Bronchial epithelial cell (primary cell): ENCODE measurements around the gene TOP3A. TPM values are rescaled to one million over a fixed set of nuclear protein-coding genes. Genes with fewer than 3 reads are reported as not detected.

Experiments
- DNase-seq: peaks from one replicate; pipeline ENCODE4 v3.0.0-alpha.2; 2010; ENCODE audit warnings: low read depth
- FAIRE-seq: peaks from 2 replicates; lab custom pipeline; 2011; peaks lifted over from hg19 to GRCh38; lab: Jason Lieb, UNC
- H3K27me3 ChIP-seq: 2 replicates; pipeline ENCODE4 v1.5.1; 2011; ENCODE audit warnings: low read length; ENCODE audit not compliant: control insufficient read depth, insufficient read depth
- H3K36me3 ChIP-seq: 2 replicates; pipeline ENCODE4 v1.5.1; 2011; ENCODE audit warnings: low read length; ENCODE audit not compliant: control insufficient read depth, insufficient read depth
- H3K4me3 ChIP-seq: 2 replicates; pipeline ENCODE4 v1.5.1; 2011; ENCODE audit warnings: mild to moderate bottlenecking, low read depth, low read length, control low read depth
- CTCF ChIP-seq: IDR thresholded peaks from 2 replicates; pipeline ENCODE4 v1.5.1; 2011; ENCODE audit warnings: mild to moderate bottlenecking, moderate library complexity, low read length, control low read depth, inconsistent platforms; ENCODE audit not compliant: insufficient read depth, severe bottlenecking
- total RNA-seq: library from RNA; depleted of rRNA; stranded (reverse); fragments of >200 nt; gene quantifications from 2 replicates; pipeline ENCODE4 v1.2.1, GENCODE V29; 2014

TOP3A gene
- total RNA-seq, 1 donor from 2014 or later = 22.4 TPM

DNA sequence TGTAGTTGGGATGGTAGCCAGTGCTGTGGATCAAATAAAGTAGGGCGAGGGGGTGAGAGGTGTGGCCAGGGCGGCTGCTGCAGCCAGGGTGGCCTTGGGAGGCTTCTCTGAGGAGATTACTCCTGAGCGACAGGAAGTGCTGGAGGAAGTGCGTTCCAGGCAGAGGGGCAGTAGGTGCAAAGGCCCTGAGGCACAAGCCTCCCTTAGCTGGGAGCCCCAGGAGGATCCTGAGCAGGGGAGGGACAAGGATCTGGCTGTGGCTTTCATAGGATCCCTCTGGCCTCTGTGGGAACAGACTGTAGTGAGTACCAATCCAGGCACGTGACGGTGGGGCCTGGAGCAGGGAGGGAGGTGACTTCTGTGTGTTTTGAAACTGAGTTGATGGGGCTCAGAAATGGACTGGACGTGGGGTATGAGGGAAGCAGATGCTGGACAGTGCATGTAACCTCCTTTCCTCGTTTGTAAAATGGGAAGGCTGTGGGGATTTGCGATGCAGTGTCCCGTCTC, 86.6 kb downstream of the TOP3A start:
- H3K4me3 ChIP-seq = no peak overlapping the region
- FAIRE-seq (no peak), DNase-seq (no peak)
- TF ChIP-seq CTCF = no peak
- H3K36me3 ChIP-seq = peaks cover 4% of the 10 kb centered on the region
- H3K27me3 ChIP-seq = no peaks in the 10 kb centered on the region

DNA sequence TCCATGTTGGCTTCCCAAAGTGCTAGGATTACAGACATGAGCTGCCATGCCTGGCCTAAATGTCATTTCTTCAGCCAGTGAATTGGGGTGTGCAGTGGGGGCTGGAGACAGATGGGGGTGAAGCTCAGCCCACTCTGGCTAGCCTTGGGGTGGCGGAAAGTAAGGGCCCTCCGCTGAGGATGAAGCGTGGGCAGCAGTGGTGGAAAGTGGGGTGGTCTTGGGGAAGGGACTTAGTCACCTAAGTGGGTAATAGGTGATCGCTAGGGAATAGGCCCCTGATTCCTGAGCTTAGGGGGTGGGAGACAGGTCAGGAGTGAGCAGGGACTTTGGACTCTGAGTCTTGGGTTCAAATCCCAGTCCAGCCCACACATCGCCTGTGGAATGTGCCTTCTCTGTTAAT, 87.2 kb downstream of the TOP3A start:
- no peaks in the 10 kb centered on the region for H3K27me3 ChIP-seq
- no peak for TF ChIP-seq CTCF
- FAIRE-seq (no peak), DNase-seq (no peak)
- peaks cover under 1% of the 10 kb centered on the region for H3K36me3 ChIP-seq
- no peak overlapping the region for H3K4me3 ChIP-seq

DNA sequence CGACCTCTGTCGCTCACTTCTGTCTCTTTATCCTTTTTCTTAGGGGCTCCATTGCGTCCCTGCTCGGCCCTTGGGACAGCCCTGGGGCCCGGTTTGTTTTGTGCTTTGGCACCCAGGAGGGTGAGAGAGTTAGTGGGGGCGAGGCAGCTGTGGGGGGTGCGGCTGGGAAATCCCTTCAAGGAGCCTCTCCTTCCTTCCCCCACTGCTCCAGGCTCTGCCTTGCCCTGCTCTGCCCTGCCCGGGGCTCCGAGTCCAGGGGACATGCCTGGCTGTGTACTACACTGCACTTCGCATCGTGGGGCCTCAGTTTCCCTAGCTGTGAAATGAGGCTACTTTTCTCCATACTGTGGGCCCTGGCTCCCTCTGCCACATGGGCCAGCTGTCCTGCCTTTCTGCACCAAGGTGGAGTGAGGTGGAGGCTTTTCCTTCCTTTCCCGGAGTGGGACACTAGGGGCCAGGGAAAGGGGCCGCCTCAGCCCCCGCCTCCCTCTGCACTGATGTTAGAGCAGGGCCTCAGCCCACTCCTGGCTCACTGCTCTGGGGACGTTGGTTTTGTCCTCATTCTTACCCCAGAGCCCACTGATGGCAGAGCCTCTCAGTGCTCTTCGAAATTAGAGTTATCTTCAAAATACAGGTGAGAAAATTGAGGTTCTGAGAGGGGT, 88.4 kb downstream of the TOP3A start:
- no peak for TF ChIP-seq CTCF
- H3K4me3 ChIP-seq = peak overlapping the region; percentile 54
- DNase-seq (no peak), FAIRE-seq (no peak)
- H3K27me3 ChIP-seq = no peaks in the 10 kb centered on the region
- H3K36me3 ChIP-seq = no peaks in the 10 kb centered on the region

DNA sequence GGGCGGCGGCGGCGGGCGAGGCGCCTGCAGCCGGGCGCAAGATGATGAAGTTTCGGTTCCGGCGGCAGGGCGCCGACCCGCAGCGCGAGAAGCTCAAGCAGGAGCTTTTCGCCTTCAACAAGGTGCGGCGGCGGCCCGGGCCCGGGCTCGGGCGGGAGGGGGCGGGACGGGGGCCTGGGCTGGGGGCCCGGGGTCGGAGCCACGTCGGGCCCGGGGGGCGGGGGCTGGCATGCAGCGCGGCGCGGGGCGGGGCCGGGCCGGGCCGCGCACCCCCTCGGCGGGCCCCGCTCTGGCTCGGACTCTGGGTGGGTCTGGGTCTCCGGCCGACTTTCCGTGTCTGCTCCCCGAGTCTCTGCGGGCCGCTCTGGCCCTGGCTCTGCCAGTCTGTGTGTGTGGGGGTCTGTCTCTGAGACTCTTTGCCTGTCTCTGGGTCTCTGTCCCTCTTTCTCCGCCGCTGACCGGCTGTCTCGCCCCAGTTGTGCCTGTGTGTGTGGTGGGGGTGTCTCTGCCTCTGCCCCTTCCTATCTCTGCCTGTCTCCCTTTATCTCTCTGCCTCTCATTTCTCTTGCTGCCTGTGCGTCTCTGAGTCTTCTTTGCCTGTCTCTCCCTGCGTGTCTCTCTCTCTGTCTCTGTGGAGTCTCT, 89.0 kb downstream of the TOP3A start:
- Histone ChIP-seq H3K27me3 (no peaks in the 10 kb centered on the region), H3K36me3 (no peaks in the 10 kb centered on the region), H3K4me3 (peak overlapping the region; percentile 54)
- FAIRE-seq (no peak), DNase-seq (no peak)
- no peak for TF ChIP-seq CTCF

DNA sequence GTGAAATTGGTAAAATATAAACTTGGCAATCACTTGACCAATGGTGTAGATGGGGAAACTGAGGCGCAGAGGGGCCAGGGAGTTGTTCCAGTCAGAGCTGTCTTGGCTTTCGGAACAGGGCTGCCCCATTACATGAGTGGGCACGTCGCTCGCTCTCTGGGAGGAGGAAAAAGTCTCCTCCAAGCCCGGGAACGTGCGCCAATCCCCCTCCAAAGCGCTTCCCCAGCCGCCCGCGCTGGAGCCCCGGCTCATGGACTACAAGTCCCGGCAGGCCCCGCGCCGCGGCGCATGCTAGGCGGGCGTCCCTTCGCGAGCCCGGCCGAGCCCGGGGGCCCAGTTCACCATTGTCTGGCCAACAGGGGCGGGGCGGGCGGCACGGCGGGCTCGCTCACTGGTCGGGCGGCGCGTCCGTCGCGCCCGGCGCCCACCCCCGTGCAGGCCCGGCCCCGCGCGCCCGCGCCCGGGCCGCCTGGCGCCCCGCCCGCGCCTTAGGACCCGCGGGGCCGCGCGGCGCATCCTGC, 89.6 kb downstream of the TOP3A start, which contains the start of gene LLGL1:
LLGL1 (plus strand) TSS at position 515 of the 521 bp plus-strand sequence. CDS start 48 bp downstream, outside the sequence.
- TF ChIP-seq CTCF = no peak
- H3K36me3 ChIP-seq = no peaks in the 10 kb centered on the region
- FAIRE-seq = no peak
- no peaks in the 10 kb centered on the region for H3K27me3 ChIP-seq
- peak within 1 kb of the TSS; percentile 54 for H3K4me3 ChIP-seq
- peak; percentile 69 for DNase-seq
